PC-3 (cell line): Measurements from ENCODE around the gene ZRANB3. TPM values are rescaled to one million over a fixed set of nuclear protein-coding genes. Genes with fewer than 3 reads are reported as not detected.
A peak's percentile ranks its signal among the peaks of the same experiment; 100 is the strongest.

Experiments
- ATAC-seq: fragments of 200-7000 bp; cut with Tn5 transposase; 2 replicates; pipeline ENCODE4 v1.9.1; 2020; ENCODE audit warnings: mild to moderate bottlenecking, moderate library complexity
- BruUV-seq: library from RNA; stranded (reverse); fragments of 400-500 nt; replicated peaks from 2 replicates; lab custom pipeline; 2021; lab: Mats Ljungman, UMichigan
- CTCF ChIA-PET: fragments of 300-600 bp; sonication (Branson Sonifier 250); formaldehyde crosslinking; loops from one replicate; lab custom pipeline; 2022; ENCODE audit warnings: antibody characterized with exemption; lab: Charles Lee
- POLR2A ChIA-PET: fragments of 300-600 bp; sonication (Branson Sonifier 250); formaldehyde crosslinking; loops from one replicate; lab custom pipeline; 2022; ENCODE audit warnings: antibody characterized with exemption; ENCODE audit not compliant: unreplicated experiment; lab: Charles Lee
- DNase-seq: peaks from one replicate; pipeline ENCODE4 v3.0.0-alpha.2; 2015
- H2AFZ ChIP-seq: fragments of 300-600 bp; sonication (generic); 2 replicates; pipeline ENCODE4 v1.6.0; 2016; ENCODE audit warnings: antibody characterized with exemption, low read length
- H3F3A ChIP-seq: fragments of 300-600 bp; sonication (generic); one replicate; pipeline ENCODE4 v1.6.0; 2017; ENCODE audit warnings: antibody characterized with exemption, low read length, control low read depth, mild to moderate bottlenecking; ENCODE audit not compliant: unreplicated experiment
- H3K27ac ChIP-seq: fragments of 300-600 bp; sonication (generic); 2 replicates; pipeline ENCODE4 v1.5.1; 2016; ENCODE audit warnings: mild to moderate bottlenecking, low read length
- H3K27me3 ChIP-seq: fragments of 300-600 bp; sonication (generic); 2 replicates; pipeline ENCODE4 v1.6.1; 2016; ENCODE audit warnings: low read length, mixed read lengths
- H3K36me3 ChIP-seq: fragments of 300-600 bp; sonication (generic); 2 replicates; pipeline ENCODE4 v1.6.1; 2016; ENCODE audit warnings: low read depth, mixed run types, low read length, mixed read lengths
- H3K4me1 ChIP-seq: fragments of 300-600 bp; sonication (generic); 2 replicates; pipeline ENCODE4 v1.5.1; 2016; ENCODE audit warnings: low read length; ENCODE audit not compliant: insufficient read depth
- H3K4me2 ChIP-seq: fragments of 300-600 bp; sonication (generic); 2 replicates; pipeline ENCODE4 v1.6.0; 2016; ENCODE audit warnings: low read length
- H3K4me3 ChIP-seq: fragments of 300-600 bp; sonication (generic); 2 replicates; pipeline ENCODE4 v1.5.1; 2016; ENCODE audit warnings: mild to moderate bottlenecking, low read length, mixed read lengths
- H3K79me2 ChIP-seq: fragments of 300-600 bp; sonication (generic); 2 replicates; pipeline ENCODE4 v1.6.1; 2017; ENCODE audit warnings: low read length, mixed read lengths
- H3K9ac ChIP-seq: fragments of 300-600 bp; sonication (generic); 2 replicates; pipeline ENCODE4 v1.6.0; 2016; ENCODE audit warnings: mild to moderate bottlenecking, low read length
- H3K9me2 ChIP-seq: fragments of 300-600 bp; sonication (generic); replicated peaks from 2 replicates; pipeline ENCODE4 v1.6.1; 2016; ENCODE audit warnings: mixed run types, low read length, mixed read lengths
- H3K9me3 ChIP-seq: fragments of 300-600 bp; sonication (generic); 2 replicates; pipeline ENCODE4 v1.6.1; 2016; ENCODE audit warnings: low read length, mixed read lengths
- H4K20me1 ChIP-seq: fragments of 300-600 bp; sonication (generic); 2 replicates; pipeline ENCODE4 v1.6.1; 2016; ENCODE audit warnings: low read length, mixed read lengths
- CTCF ChIP-seq: fragments of 300-600 bp; sonication (generic); conservative IDR thresholded peaks from 2 replicates; pipeline ENCODE4 v1.5.1; 2017; ENCODE audit warnings: antibody characterized with exemption, low read depth, mild to moderate bottlenecking, low read length
- EZH2 ChIP-seq: fragments of 300-600 bp; sonication (generic); IDR thresholded peaks from one replicate; pipeline ENCODE4 v1.6.1; 2017; ENCODE audit warnings: antibody characterized with exemption, mild to moderate bottlenecking, low read length; ENCODE audit not compliant: unreplicated experiment
- EZH2phosphoT487 ChIP-seq: fragments of 300-600 bp; sonication (generic); IDR thresholded peaks from 2 replicates; pipeline ENCODE4 v1.6.1; 2018; ENCODE audit warnings: mild to moderate bottlenecking, antibody characterized with exemption, low read length, borderline replicate concordance
- intact Hi-C: fragments of 100-400 bp; cut with micrococcal nuclease; formaldehyde crosslinking; loops from 2 replicates; pipeline ENCODE4 v1.9.0; 2023
- total RNA-seq: library from RNA; depleted of rRNA; stranded (reverse); fragments of >200 nt; gene quantifications from 2 replicates; pipeline ENCODE4 v1.2.3, GENCODE V29; 2014

Gene ZRANB3
- total RNA-seq, 1 experiment from 2014 or later, result 8.6 TPM

- 0 out of 2 replicates have a peak, but pooled peaks cover 11% of the 10 kb centered on the region for H3K79me2 ChIP-seq
- TF ChIP-seq CTCF, result no peak
- H3K4me2 ChIP-seq, result no peak overlapping the region
- no peaks in the 10 kb centered on the region for H3F3A ChIP-seq
- H3K27ac ChIP-seq, result no peak overlapping the region
- H3K9me3 ChIP-seq, result no peaks in the 10 kb centered on the region
- intact Hi-C loops, result no loop called here
- H3K4me1 ChIP-seq, result peaks cover 27% of the 10 kb centered on the region
- no peak overlapping the region for H2AFZ ChIP-seq
- no peaks in the 10 kb centered on the region for H3K9me2 ChIP-seq
- H4K20me1 ChIP-seq, result no peaks in the 10 kb centered on the region
- H3K27me3 ChIP-seq, result no peaks in the 10 kb centered on the region
- H3K36me3 ChIP-seq, result peaks cover 17% of the 10 kb centered on the region
- BruUV-seq, result no TSS peak
- H3K9ac ChIP-seq, result no peak overlapping the region
- peak; percentile 20 for DNase-seq
- ChIA-PET POLR2A (no interaction called here), CTCF (no interaction called here)
- 0 out of 2 replicates have a peak, but pooled peaks have one; percentile 27 for ATAC-seq
- H3K4me3 ChIP-seq, result no peak overlapping the region
Observed at GRCh38 chr2:135149251-135149650, 381.8 kb downstream of the ZRANB3 start.

DNA sequence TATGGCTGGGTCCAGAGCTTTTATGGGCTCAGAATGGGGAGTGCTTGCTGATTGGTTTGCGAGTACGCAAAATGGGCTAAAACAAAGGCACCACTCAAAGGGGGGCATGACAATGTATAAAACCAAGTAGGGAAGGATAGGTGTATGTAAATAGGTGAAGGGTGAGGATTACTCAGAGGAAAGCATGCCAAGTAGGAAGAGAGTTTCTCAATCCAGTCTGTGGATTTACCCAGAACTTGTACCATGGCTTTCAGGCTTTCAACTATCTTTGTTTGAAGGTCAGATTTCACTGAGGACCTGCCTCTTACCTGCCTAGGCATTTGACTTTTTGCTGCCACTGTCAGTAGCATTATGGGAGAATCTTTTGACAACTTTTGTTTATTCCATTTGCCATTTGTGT is 386.7 kb downstream of the ZRANB3 start:
- CTCF ChIA-PET, result no interaction called here
- H3K27ac ChIP-seq, result peak overlapping the region; percentile 11; the same call in 1 of the 2 replicates
- TF ChIP-seq CTCF (no peak), EZH2phosphoT487 (no peak), EZH2 (no peak)
- H3F3A ChIP-seq, result no peaks in the 10 kb centered on the region
- H2AFZ ChIP-seq, result no peak overlapping the region
- no peaks in the 10 kb centered on the region for H3K9me2 ChIP-seq
- POLR2A ChIA-PET, result no interaction called here
- no peaks in the 10 kb centered on the region for H3K27me3 ChIP-seq
- peak; percentile 59 for DNase-seq
- peaks cover 11% of the 10 kb centered on the region; the same call in 1 of the 2 replicates for H3K79me2 ChIP-seq
- peaks cover 23% of the 10 kb centered on the region for H3K4me1 ChIP-seq
- no TSS peak for BruUV-seq
- H3K9ac ChIP-seq, result no peak overlapping the region
- H3K4me2 ChIP-seq, result peak overlapping the region; percentile 21; the same call in 1 of the 2 replicates
- no peaks in the 10 kb centered on the region for H3K9me3 ChIP-seq
- intact Hi-C loops, result no loop called here
- 0 out of 2 replicates have a peak, but pooled peaks cover 4% of the 10 kb centered on the region for H4K20me1 ChIP-seq
- H3K36me3 ChIP-seq, result peaks cover 27% of the 10 kb centered on the region
- H3K4me3 ChIP-seq, result no peak overlapping the region
- peak; percentile 48 for ATAC-seq

DNA sequence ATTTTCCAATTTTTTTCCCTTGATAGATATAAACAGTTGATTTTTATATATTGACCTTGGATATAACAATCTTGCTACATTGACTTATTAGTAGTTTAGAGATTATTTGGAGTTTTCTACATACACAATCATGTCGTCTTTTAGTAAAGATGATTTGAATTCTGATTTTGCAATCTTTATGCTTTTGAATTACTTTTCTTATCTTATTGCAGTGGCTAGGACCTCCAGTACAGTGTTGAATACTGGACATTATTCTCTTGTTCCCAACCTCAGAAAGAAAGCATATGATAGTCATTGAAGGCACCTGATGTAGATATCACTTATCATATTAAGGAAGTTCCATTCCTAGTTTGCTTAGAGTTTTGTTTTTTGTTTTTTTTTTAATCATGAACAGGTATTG is 388.7 kb downstream of the ZRANB3 start:
- no peak overlapping the region for H3K4me3 ChIP-seq
- DNase-seq, result no peak
- H3K27me3 ChIP-seq, result no peaks in the 10 kb centered on the region
- intact Hi-C loops, result no loop called here
- no peaks in the 10 kb centered on the region for H3F3A ChIP-seq
- H3K27ac ChIP-seq, result no peak overlapping the region
- 0 out of 2 replicates have a peak, but pooled peaks cover 4% of the 10 kb centered on the region for H4K20me1 ChIP-seq
- POLR2A ChIA-PET, result no interaction called here
- H2AFZ ChIP-seq, result no peak overlapping the region
- H3K4me1 ChIP-seq, result peaks cover 23% of the 10 kb centered on the region
- no peak for ATAC-seq
- CTCF ChIA-PET, result no interaction called here
- TF ChIP-seq CTCF (no peak), EZH2 (no peak), EZH2phosphoT487 (no peak)
- H3K4me2 ChIP-seq, result no peak overlapping the region
- H3K79me2 ChIP-seq, result peaks cover 11% of the 10 kb centered on the region; the same call in 1 of the 2 replicates
- BruUV-seq, result no TSS peak
- no peaks in the 10 kb centered on the region for H3K9me3 ChIP-seq
- peaks cover 31% of the 10 kb centered on the region for H3K36me3 ChIP-seq
- H3K9ac ChIP-seq, result no peak overlapping the region
- no peaks in the 10 kb centered on the region for H3K9me2 ChIP-seq
